K562 (cell line): ENCODE results near the gene EGFL7. TPM values are rescaled to one million over a fixed set of nuclear protein-coding genes. Genes with fewer than 3 reads are reported as not detected.
A peak's percentile ranks its signal among the peaks of the same experiment; 100 is the strongest.

Experiments
- ARID4B ChIP-seq: sonication (generic); formaldehyde crosslinking; IDR thresholded peaks from 2 replicates; pipeline ENCODE4 v1.8.0; 2022; ENCODE audit warnings: mild to moderate bottlenecking, missing genetic modification reagents
- CBX1 ChIP-seq: sonication (generic); IDR thresholded peaks from 2 replicates; pipeline ENCODE4 v1.6.1; 2016; ENCODE audit warnings: antibody characterized with exemption, low read depth, mild to moderate bottlenecking
- E2F3 ChIP-seq: fragments of 250-450 bp; sonication (Bioruptor Pico); IDR thresholded peaks from 2 replicates; pipeline ENCODE4 v1.4.0; 2020; ENCODE audit warnings: mild to moderate bottlenecking
- MCM2 ChIP-seq: fragments of 450-650 bp; IDR thresholded peaks from 2 replicates; pipeline ENCODE4 v1.6.1; 2017; ENCODE audit warnings: low read depth, mild to moderate bottlenecking
- RERE ChIP-seq: sonication (generic); formaldehyde crosslinking; IDR thresholded peaks from 2 replicates; pipeline ENCODE4 v1.8.0; 2023; ENCODE audit warnings: missing genetic modification reagents, mild to moderate bottlenecking, borderline replicate concordance
- SFPQ ChIP-seq: fragments of 200-400 bp; formaldehyde crosslinking; IDR thresholded peaks from 2 replicates; pipeline ENCODE4 v1.6.1; 2017; ENCODE audit warnings: mild to moderate bottlenecking, low read depth, low read length, moderate library complexity
- ZNF146 ChIP-seq: IDR thresholded peaks from one replicate; pipeline ENCODE4 v1.6.1; 2018; ENCODE audit warnings: missing compliant biosample characterization; ENCODE audit not compliant: unreplicated experiment
- ZNF184 ChIP-seq: sonication (generic); formaldehyde crosslinking; IDR thresholded peaks from 2 replicates; pipeline ENCODE4 v1.5.0; 2020; ENCODE audit warnings: missing genetic modification reagents
- ZNF507 ChIP-seq: conservative IDR thresholded peaks from 2 replicates; pipeline ENCODE4 v1.6.1; 2017; ENCODE audit warnings: missing genetic modification characterization, missing compliant biosample characterization
- polyA plus RNA-seq, 8 experiments: library from polyadenylated mRNA; depleted of rRNA in 4 of 8; stranded (reverse) in 5 of 8; unstranded in 3 of 8; fragments of >200 nt; fragmentation: Nextera tagmentation in 2 of 8; fragmentation: Illumina TruSeq in 1 of 8; extraction: Ambion mirVana in 2 of 8; extraction: Trizol in 1 of 8; gene quantifications; 2 replicates each; pipeline versions ENCODE4 v1.2.1 to v1.2.3, GENCODE V29; 2011 to 2014; ENCODE audit warnings: inconsistent platforms in 1 of 8, missing spikeins in 1 of 8
- total RNA-seq, 7 experiments: library from RNA; depleted of rRNA in 6 of 7; stranded (reverse); fragments of >200 nt in 6 of 7; fragmentation: Illumina TruSeq in 2 of 7; extraction: Trizol in 2 of 7; gene quantifications; 2 replicates each; pipeline versions ENCODE4 v1.2.1 to v1.2.3, GENCODE V29; 2011 to 2021; ENCODE audit warnings: low replicate concordance in 1 of 7
- TF ChIP-seq, protein P1 (sequence below), 2 experiments: IDR thresholded peaks; 2 replicates each; pipeline ENCODE4 v1.6.1; 2011; ENCODE audit warnings: borderline replicate concordance in 1 of 2, control low read depth in 1 of 2, low read depth in 1 of 2, low read length in 1 of 2, mild to moderate bottlenecking in 1 of 2, mixed read lengths in 1 of 2, moderate library complexity in 1 of 2; ENCODE audit not compliant: insufficient read depth in 1 of 2, insufficient read length in 1 of 2, poor library complexity in 1 of 2, severe bottlenecking in 1 of 2; ENCODE audit errors: extremely low read depth in 1 of 2
- TF ChIP-seq, protein P2 (sequence below): sonication (generic); formaldehyde crosslinking; IDR thresholded peaks from 2 replicates; pipeline ENCODE4 v1.5.0; 2020; ENCODE audit warnings: missing genetic modification reagents

EGFL7 gene
- total and polyA plus RNA-seq, 9 of the 15 experiments (the other 6 are each of a cell fraction or from before 2014, with no cell fraction given): 1.5 to 286 (median 55.5) TPM

DNA sequence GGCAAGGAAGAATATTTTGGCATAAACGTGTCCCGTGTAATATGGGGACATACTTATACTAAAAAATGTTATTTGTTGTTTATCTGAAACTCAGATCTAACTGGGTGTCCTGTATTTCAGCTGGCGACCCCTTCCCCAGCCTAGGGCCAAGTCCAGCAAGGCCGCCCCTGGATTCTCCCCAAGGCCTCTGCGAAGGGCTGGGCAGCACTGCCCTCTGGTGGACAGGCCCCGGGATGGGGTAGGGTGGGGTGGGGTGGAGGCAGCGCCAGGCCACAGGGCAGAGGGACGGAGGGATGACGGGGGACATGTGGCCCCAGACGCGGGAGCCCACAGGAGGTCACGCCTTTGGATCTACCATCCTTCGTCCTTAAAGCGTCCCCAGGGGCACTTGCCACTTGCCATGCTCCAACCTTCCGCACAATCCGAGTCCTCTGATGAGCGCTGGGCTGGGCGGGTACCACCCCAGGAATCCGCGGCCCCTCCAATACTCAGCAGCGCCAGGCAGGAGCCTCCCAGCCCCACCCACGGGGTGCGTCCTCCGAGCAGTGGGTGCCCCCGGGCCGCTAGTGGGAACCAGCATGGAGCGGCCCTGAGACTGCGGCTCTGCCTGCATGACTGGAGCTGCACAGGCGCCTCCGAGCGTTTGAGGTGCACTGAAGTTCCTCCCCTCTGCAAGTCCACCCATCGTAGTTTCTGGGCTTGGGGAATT is 31.6 kb downstream of the EGFL7 start (continued):
- TF ChIP-seq, protein P1, sequence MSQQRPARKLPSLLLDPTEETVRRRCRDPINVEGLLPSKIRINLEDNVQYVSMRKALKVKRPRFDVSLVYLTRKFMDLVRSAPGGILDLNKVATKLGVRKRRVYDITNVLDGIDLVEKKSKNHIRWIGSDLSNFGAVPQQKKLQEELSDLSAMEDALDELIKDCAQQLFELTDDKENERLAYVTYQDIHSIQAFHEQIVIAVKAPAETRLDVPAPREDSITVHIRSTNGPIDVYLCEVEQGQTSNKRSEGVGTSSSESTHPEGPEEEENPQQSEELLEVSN (IDR thresholded peaks at IDR 0.05; ENCODE audit: borderline replicate concordance in 1 of 2, extremely low read depth in 1 of 2, insufficient read depth in 1 of 2, insufficient read length in 1 of 2, low read depth in 1 of 2, low read length in 1 of 2, poor library complexity in 1 of 2, severe bottlenecking in 1 of 2): peak in 1 of 2 experiments; percentile 64
- no peak for TF ChIP-seq SFPQ
- TF ChIP-seq CBX1: no peak
- TF ChIP-seq, protein P2, sequence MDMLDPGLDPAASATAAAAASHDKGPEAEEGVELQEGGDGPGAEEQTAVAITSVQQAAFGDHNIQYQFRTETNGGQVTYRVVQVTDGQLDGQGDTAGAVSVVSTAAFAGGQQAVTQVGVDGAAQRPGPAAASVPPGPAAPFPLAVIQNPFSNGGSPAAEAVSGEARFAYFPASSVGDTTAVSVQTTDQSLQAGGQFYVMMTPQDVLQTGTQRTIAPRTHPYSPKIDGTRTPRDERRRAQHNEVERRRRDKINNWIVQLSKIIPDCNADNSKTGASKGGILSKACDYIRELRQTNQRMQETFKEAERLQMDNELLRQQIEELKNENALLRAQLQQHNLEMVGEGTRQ: no peak
- no peak for TF ChIP-seq ZNF507 (tag)
- TF ChIP-seq MCM2: no peak
- no peak for TF ChIP-seq ZNF184 (CRISPR knock-in tag)
- no peak for TF ChIP-seq ZNF146 (CRISPR knock-in tag)
- TF ChIP-seq RERE (CRISPR knock-in tag): no peak
- TF ChIP-seq E2F3: no peak
- TF ChIP-seq ARID4B (CRISPR knock-in tag): 0 out of 2 replicates have a peak, but pooled peaks have one; percentile 18
